ENCODE results near the gene FKBP15. TPM values are rescaled to one million over a fixed set of nuclear protein-coding genes. Genes with fewer than 3 reads are reported as not detected.

FKBP15 gene
- 10 to 100 TPM in 2 of 4 donors, 1 to 10 TPM in 2; 6.5 to 19.8 (median 9.5) TPM for polyA plus RNA-seq
- long read RNA-seq, donor 1, partial matches to known transcripts, result 12 of 14 reads
- long read RNA-seq, donor 1, other reads (novel, unspliced or antisense), result 0 of 14 reads
- long read RNA-seq, donor 2, partial matches to known transcripts, result 0 of 1 reads
- long read RNA-seq, donor 2, other reads (novel, unspliced or antisense), result 0 of 1 reads
- long read RNA-seq, donor 3, partial matches to known transcripts, result 0 of 1 reads
- long read RNA-seq, donor 3, other reads (novel, unspliced or antisense), result 0 of 1 reads
- long read RNA-seq, donor 4, result 0 reads
- long read RNA-seq, donor 5, result 0 reads
- long read RNA-seq, donor 6, result 0 reads
- long read RNA-seq, donor 7, result 0 reads
- long read RNA-seq, donor 8, result 0 reads
- long read RNA-seq, donor 9, result 0 reads
- long read RNA-seq, donor 10, partial matches to known transcripts, result 0 of 2 reads
- long read RNA-seq, donor 10, other reads (novel, unspliced or antisense), result 0 of 2 reads

GRCh38 chr9:113221003-113221799 lies at the start of gene FKBP15, which contains the start of gene SLC31A1:
Gene FKBP15 (minus strand): TSS chr9:113221277. CDS start chr9:113221243, 34 bp downstream.
Gene SLC31A1 (plus strand): TSS chr9:113221544. CDS start chr9:113256149, 34,605 bp downstream.
- FAIRE-seq (no peak), DNase-seq (peak; percentile 98 to 100)
- Histone ChIP-seq H3K27me3 (ENCODE audit: control insufficient read depth in 3 of 3, insufficient read depth in 3 of 3, low read length in 3 of 3) (no peaks in the 10 kb centered on the region), H3K4me1 (ENCODE audit: control insufficient read depth in 3 of 3, insufficient read depth in 2 of 3, low read depth in 1 of 3, low read length in 2 of 3) (peaks cover 7 to 14% (median 11%) of the 10 kb centered on the region in 3 donors), H3K36me3 (ENCODE audit: control insufficient read depth in 3 of 3, insufficient read depth in 2 of 3, low read depth in 1 of 3, low read length in 3 of 3) (peaks cover 0 to 9% (median 0%) of the 10 kb centered on the region in 3 donors), H3K9me3 (ENCODE audit: control insufficient read depth in 2 of 2, insufficient read depth in 1 of 2, low read depth in 1 of 2, low read length in 1 of 2) (no peaks in the 10 kb centered on the region), H3K27ac (ENCODE audit: low read depth in 1 of 3, low read length in 2 of 3) (peak within 1 kb of the TSS; percentile 84 to 95 (median 92)), H3K4me3 (ENCODE audit: low read depth in 1 of 3, low read length in 3 of 3) (peak within 1 kb of the TSS; percentile 60 to 94 (median 71))
- WGBS, 3 donors, result 0% methylated on average over 61 to 65 of the region's 65 CpGs

GRCh38 chr9:113269871-113270270 lies 48.8 kb upstream of the FKBP15 start:
- FAIRE-seq (no peak), DNase-seq (no peak)
- peaks cover 14 to 35% (median 17%) of the 10 kb centered on the region in 3 donors for H3K36me3 ChIP-seq (ENCODE audit: control insufficient read depth in 3 of 3, insufficient read depth in 2 of 3, low read depth in 1 of 3, low read length in 3 of 3)
- H3K4me1 ChIP-seq (ENCODE audit: control insufficient read depth in 3 of 3, insufficient read depth in 2 of 3, low read depth in 1 of 3, low read length in 2 of 3), result peaks cover 0 to 21% (median 3%) of the 10 kb centered on the region in 3 donors
- H3K27me3 ChIP-seq (ENCODE audit: control insufficient read depth in 3 of 3, insufficient read depth in 3 of 3, low read length in 3 of 3), result no peaks in the 10 kb centered on the region
- peak overlapping the region in 1 of 3 donors; percentile 24 for H3K27ac ChIP-seq (ENCODE audit: low read depth in 1 of 3, low read length in 2 of 3)
- no peaks in the 10 kb centered on the region for H3K9me3 ChIP-seq (ENCODE audit: control insufficient read depth in 2 of 2, insufficient read depth in 1 of 2, low read depth in 1 of 2, low read length in 1 of 2)
- no peak overlapping the region for H3K4me3 ChIP-seq (ENCODE audit: low read depth in 1 of 3, low read length in 3 of 3)
- 62 to 82% (median 78%) methylated on average over 2 of the region's 2 CpGs for WGBS, 3 donors

- Histone ChIP-seq H3K9me3 (ENCODE audit: control insufficient read depth in 2 of 2, insufficient read depth in 1 of 2, low read depth in 1 of 2, low read length in 1 of 2) (no peaks in the 10 kb centered on the region), H3K4me1 (ENCODE audit: control insufficient read depth in 3 of 3, insufficient read depth in 2 of 3, low read depth in 1 of 3, low read length in 2 of 3) (peaks cover 0 to 21% (median 3%) of the 10 kb centered on the region in 3 donors), H3K36me3 (ENCODE audit: control insufficient read depth in 3 of 3, insufficient read depth in 2 of 3, low read depth in 1 of 3, low read length in 3 of 3) (peaks cover 14 to 36% (median 18%) of the 10 kb centered on the region in 3 donors), H3K27me3 (ENCODE audit: control insufficient read depth in 3 of 3, insufficient read depth in 3 of 3, low read length in 3 of 3) (no peaks in the 10 kb centered on the region), H3K27ac (ENCODE audit: low read depth in 1 of 3, low read length in 2 of 3) (peak overlapping the region in 1 of 3 donors; percentile 53), H3K4me3 (ENCODE audit: low read depth in 1 of 3, low read length in 3 of 3) (no peak overlapping the region)
- WGBS, 3 donors, result 46 to 83% (median 71%) methylated on average over 2 of the region's 2 CpGs
- FAIRE-seq (no peak), DNase-seq (peak in 1 of 2 donors; percentile 22)
These were observed 48.3 kb upstream of the FKBP15 start for GRCh38 chr9:113269355-113269754.

GRCh38 chr9:113267911-113268566 lies 47.0 kb upstream of the FKBP15 start:
- WGBS, 3 donors, result 83 to 87% (median 84%) methylated on average over 4 of the region's 4 CpGs
- DNase-seq, result no peak
- Histone ChIP-seq H3K27ac (ENCODE audit: low read depth in 1 of 3, low read length in 2 of 3) (no peak overlapping the region), H3K27me3 (ENCODE audit: control insufficient read depth in 3 of 3, insufficient read depth in 3 of 3, low read length in 3 of 3) (no peaks in the 10 kb centered on the region), H3K36me3 (ENCODE audit: control insufficient read depth in 3 of 3, insufficient read depth in 2 of 3, low read depth in 1 of 3, low read length in 3 of 3) (peaks cover 12 to 36% (median 22%) of the 10 kb centered on the region in 3 donors), H3K4me1 (ENCODE audit: control insufficient read depth in 3 of 3, insufficient read depth in 2 of 3, low read depth in 1 of 3, low read length in 2 of 3) (peaks cover 0 to 19% (median 3%) of the 10 kb centered on the region in 3 donors), H3K9me3 (ENCODE audit: control insufficient read depth in 2 of 2, insufficient read depth in 1 of 2, low read depth in 1 of 2, low read length in 1 of 2) (no peaks in the 10 kb centered on the region), H3K4me3 (ENCODE audit: low read depth in 1 of 3, low read length in 3 of 3) (no peak overlapping the region)
- FAIRE-seq, result no peak

- Histone ChIP-seq H3K27ac (ENCODE audit: low read depth in 1 of 3, low read length in 2 of 3) (no peak overlapping the region), H3K36me3 (ENCODE audit: control insufficient read depth in 3 of 3, insufficient read depth in 2 of 3, low read depth in 1 of 3, low read length in 3 of 3) (peaks cover 7 to 28% (median 21%) of the 10 kb centered on the region in 3 donors), H3K4me3 (ENCODE audit: low read depth in 1 of 3, low read length in 3 of 3) (no peak overlapping the region), H3K9me3 (ENCODE audit: control insufficient read depth in 2 of 2, insufficient read depth in 1 of 2, low read depth in 1 of 2, low read length in 1 of 2) (no peaks in the 10 kb centered on the region), H3K4me1 (ENCODE audit: control insufficient read depth in 3 of 3, insufficient read depth in 2 of 3, low read depth in 1 of 3, low read length in 2 of 3) (peaks cover 0 to 24% (median 6%) of the 10 kb centered on the region in 3 donors), H3K27me3 (ENCODE audit: control insufficient read depth in 3 of 3, insufficient read depth in 3 of 3, low read length in 3 of 3) (no peaks in the 10 kb centered on the region)
- no peak for DNase-seq
- WGBS, 3 donors, result 41 to 68% (median 58%) methylated on average over 3 of the region's 3 CpGs
- no peak for FAIRE-seq
These were observed 45.1 kb upstream of the FKBP15 start for GRCh38 chr9:113266174-113266573.

- Histone ChIP-seq H3K36me3 (ENCODE audit: control insufficient read depth in 3 of 3, insufficient read depth in 2 of 3, low read depth in 1 of 3, low read length in 3 of 3) (peaks cover 4 to 36% (median 23%) of the 10 kb centered on the region in 3 donors), H3K27ac (ENCODE audit: low read depth in 1 of 3, low read length in 2 of 3) (peak overlapping the region in 2 of 3 donors; percentile 48 to 72), H3K4me1 (ENCODE audit: control insufficient read depth in 3 of 3, insufficient read depth in 2 of 3, low read depth in 1 of 3, low read length in 2 of 3) (peaks cover 0 to 5% (median 4%) of the 10 kb centered on the region in 3 donors), H3K27me3 (ENCODE audit: control insufficient read depth in 3 of 3, insufficient read depth in 3 of 3, low read length in 3 of 3) (no peaks in the 10 kb centered on the region), H3K4me3 (ENCODE audit: low read depth in 1 of 3, low read length in 3 of 3) (no peak overlapping the region), H3K9me3 (ENCODE audit: control insufficient read depth in 2 of 2, insufficient read depth in 1 of 2, low read depth in 1 of 2, low read length in 1 of 2) (no peaks in the 10 kb centered on the region)
- WGBS, 3 donors, result 25 to 85% (median 62%) methylated on average over 1 of the region's 1 CpG
- DNase-seq (peak; percentile 58 to 65), FAIRE-seq (no peak)
These were observed 41.0 kb upstream of the FKBP15 start for GRCh38 chr9:113261917-113262671.

- Histone ChIP-seq H3K27ac (ENCODE audit: low read depth in 1 of 3, low read length in 2 of 3) (no peak overlapping the region), H3K4me1 (ENCODE audit: control insufficient read depth in 3 of 3, insufficient read depth in 2 of 3, low read depth in 1 of 3, low read length in 2 of 3) (peaks cover 0 to 5% (median 4%) of the 10 kb centered on the region in 3 donors), H3K4me3 (ENCODE audit: low read depth in 1 of 3, low read length in 3 of 3) (no peak overlapping the region), H3K36me3 (ENCODE audit: control insufficient read depth in 3 of 3, insufficient read depth in 2 of 3, low read depth in 1 of 3, low read length in 3 of 3) (peaks cover 4 to 33% (median 19%) of the 10 kb centered on the region in 3 donors), H3K9me3 (ENCODE audit: control insufficient read depth in 2 of 2, insufficient read depth in 1 of 2, low read depth in 1 of 2, low read length in 1 of 2) (no peaks in the 10 kb centered on the region), H3K27me3 (ENCODE audit: control insufficient read depth in 3 of 3, insufficient read depth in 3 of 3, low read length in 3 of 3) (no peaks in the 10 kb centered on the region)
- FAIRE-seq (no peak), DNase-seq (peak in 1 of 2 donors; percentile 20)
- 8 to 55% (median 42%) methylated on average over 1 of the region's 1 CpG for WGBS, 3 donors
These were observed 37.2 kb upstream of the FKBP15 start for GRCh38 chr9:113258282-113258681.

All from small intestine (tissue), 16 donors.